Esophagus (tissue), 2 donors: Measurements from ENCODE around the gene ZNF697. TPM values are rescaled to one million over a fixed set of nuclear protein-coding genes. Genes with fewer than 3 reads are reported as not detected.
"Not testable (repeated sequence)": the region's sequence is repeated elsewhere in the genome, so short reads cannot be mapped to it uniquely, and the experiment has no call there.

Experiments
- H3K27ac ChIP-seq, 2 donors: one replicate each; pipeline ENCODE4 v1.5.1; 2013; ENCODE audit warnings: low read depth in 2 of 2, mild to moderate bottlenecking in 2 of 2, inconsistent platforms in 1 of 2, low read length in 1 of 2, moderate library complexity in 1 of 2
- H3K27me3 ChIP-seq, 2 donors: one replicate each; pipeline ENCODE4 v1.6.1; 2013; ENCODE audit warnings: low read length in 2 of 2, control low read depth in 1 of 2, mild to moderate bottlenecking in 1 of 2; ENCODE audit not compliant: insufficient read depth in 2 of 2, control insufficient read depth in 1 of 2
- H3K36me3 ChIP-seq, 2 donors: one replicate each; pipeline ENCODE4 v1.6.1; 2013; ENCODE audit warnings: low read length in 1 of 2; ENCODE audit not compliant: control insufficient read depth in 2 of 2, insufficient read depth in 2 of 2
- H3K4me1 ChIP-seq, 2 donors: one replicate each; pipeline ENCODE4 v1.6.1; 2013; ENCODE audit warnings: low read length in 1 of 2; ENCODE audit not compliant: control insufficient read depth in 2 of 2, insufficient read depth in 2 of 2
- H3K4me3 ChIP-seq, 2 donors: one replicate each; pipeline ENCODE4 v1.5.1; 2013; ENCODE audit warnings: low read length in 2 of 2, mild to moderate bottlenecking in 2 of 2, low read depth in 1 of 2, moderate library complexity in 1 of 2
- H3K9me3 ChIP-seq, 2 donors: one replicate each; pipeline ENCODE4 v1.6.1; 2013; ENCODE audit warnings: mild to moderate bottlenecking in 2 of 2, low read depth in 1 of 2, low read length in 1 of 2, moderate library complexity in 1 of 2; ENCODE audit not compliant: control insufficient read depth in 2 of 2, insufficient read depth in 1 of 2
- WGBS, 2 donors: extraction: QIAGEN DNeasy Blood & Tissue Kit; methylation state at CpG; one replicate each; pipeline ENCODE4 v1.1.7; 2013; 5-methylcytosine and 5-hydroxymethylcytosine counted together
- polyA plus RNA-seq, 2 donors: library from polyadenylated mRNA; stranded (reverse); fragments of 200-250 nt; gene quantifications; one replicate each; pipeline ENCODE4 v1.2.3, GENCODE V29; 2013
- donor health status: healthy with polysubstance abuse.
- donor health status: Bipolar disorder and iron deficiency.

ZNF697 gene
- under 1 TPM; 0.26 to 0.40 TPM for polyA plus RNA-seq

DNA sequence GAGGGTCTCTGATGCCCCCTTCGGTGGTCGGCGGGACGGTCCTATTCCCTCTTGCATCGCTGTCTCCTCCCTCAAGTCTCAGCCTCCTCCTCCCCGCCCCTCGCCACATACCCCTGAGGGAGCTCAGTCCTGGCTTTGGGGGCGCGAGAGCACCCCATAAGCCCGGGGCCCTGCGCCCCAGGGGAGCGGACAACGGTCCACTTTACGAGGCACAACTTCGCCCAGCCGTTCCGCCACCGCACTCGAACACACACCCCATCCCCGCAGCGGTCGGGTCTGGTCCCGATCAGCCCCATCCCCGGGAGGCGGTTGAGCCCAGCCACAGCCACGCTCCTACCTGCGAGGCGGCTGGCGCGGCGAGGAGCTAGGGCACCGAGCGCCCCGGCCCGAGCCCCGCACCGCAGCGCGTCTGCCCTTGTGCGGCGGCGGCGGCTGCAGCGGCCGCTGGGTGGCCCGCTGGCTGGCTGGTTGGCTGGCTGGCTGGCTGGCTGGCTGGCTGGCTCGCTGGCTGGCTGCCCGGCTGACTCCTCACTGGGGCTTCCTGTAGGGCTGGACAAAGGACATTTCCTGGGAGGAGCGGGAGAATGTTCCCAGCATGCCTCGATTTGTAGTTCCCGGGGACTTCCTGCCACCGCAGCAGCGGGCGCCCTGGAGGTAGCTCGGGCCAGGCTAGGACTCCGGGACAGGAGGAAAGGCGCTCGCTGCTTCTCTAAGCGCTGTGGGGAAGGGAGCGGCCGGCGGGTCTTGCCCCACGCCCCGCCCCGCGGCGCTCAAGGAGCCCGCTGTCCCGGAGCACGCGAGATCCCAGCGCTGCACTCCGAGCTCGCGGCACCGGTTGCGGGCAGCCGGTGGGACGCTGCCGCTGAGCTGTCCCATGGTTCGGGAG, at the start of gene ZNF697:
ZNF697 (minus strand) TSS at position 533 of the 886 bp plus-strand sequence. CDS start 22,166 bp downstream, outside the sequence.
- H3K9me3 ChIP-seq = no peaks in the 10 kb centered on the region
- H3K27me3 ChIP-seq = no peaks in the 10 kb centered on the region
- H3K36me3 ChIP-seq = no peaks in the 10 kb centered on the region
- H3K4me1 ChIP-seq = peaks cover 3 to 5% of the 10 kb centered on the region in 2 donors
- peak within 1 kb of the TSS; percentile 75 to 87 for H3K27ac ChIP-seq
- WGBS, 2 donors = 0 to 1% methylated on average over 73 to 81 of the region's 81 CpGs
- peak within 1 kb of the TSS; percentile 80 to 84 for H3K4me3 ChIP-seq

DNA sequence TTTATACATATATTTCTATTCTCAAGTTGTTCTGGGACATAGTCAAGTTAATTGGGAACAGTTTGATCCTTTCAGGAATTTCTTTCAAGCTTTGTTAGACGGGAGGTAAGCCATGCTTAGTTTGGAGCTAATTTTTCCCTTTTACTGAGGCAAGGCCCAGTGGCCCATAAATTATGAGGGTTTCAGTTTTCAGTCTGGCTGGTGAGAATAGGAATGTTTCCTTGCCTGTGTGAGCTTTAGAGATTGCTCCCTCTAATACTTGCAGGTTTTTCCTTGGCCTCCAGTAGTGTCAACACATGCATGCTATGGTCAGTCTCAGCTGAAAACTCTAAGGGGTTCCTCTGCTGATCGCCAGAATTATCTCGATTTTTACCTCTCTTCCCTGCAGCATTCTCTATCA, 49.5 kb upstream of the ZNF697 start:
- Histone ChIP-seq H3K27me3 (no peaks in the 10 kb centered on the region), H3K4me3 (no peak overlapping the region), H3K9me3 (peaks cover 3 to 7% of the 10 kb centered on the region in 2 donors), H3K36me3 (no peaks in the 10 kb centered on the region), H3K27ac (no peak overlapping the region), H3K4me1 (peaks cover 0 to 5% of the 10 kb centered on the region in 2 donors)
- 82 to 84% methylated on average over 3 of the region's 3 CpGs for WGBS, 2 donors

DNA sequence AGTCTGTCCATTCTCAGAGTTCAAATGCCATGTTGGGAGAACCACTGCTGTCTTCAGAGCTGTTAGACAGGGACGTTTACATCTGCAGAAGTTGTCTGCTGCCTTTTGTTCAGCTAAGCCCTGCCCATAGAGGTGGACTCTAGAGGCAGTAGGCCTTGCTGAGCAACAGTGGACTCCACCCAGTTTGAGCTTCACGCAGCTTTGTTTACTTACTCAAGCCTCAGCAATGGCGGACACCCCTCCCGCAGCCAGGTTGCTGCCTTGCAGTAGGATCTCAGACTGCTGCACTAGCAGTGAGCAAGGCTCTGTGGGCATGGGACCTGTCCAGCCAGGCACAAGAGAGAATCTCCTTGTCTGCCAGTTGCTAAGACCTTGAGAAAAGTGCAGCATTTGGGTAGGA, 48.8 kb upstream of the ZNF697 start:
- not testable (repeated sequence) for H3K27me3 ChIP-seq, H3K4me3 ChIP-seq, H3K9me3 ChIP-seq, H3K4me1 ChIP-seq, H3K27ac ChIP-seq, H3K36me3 ChIP-seq
- 51 to 52% methylated on average over 4 of the region's 4 CpGs for WGBS, 2 donors

DNA sequence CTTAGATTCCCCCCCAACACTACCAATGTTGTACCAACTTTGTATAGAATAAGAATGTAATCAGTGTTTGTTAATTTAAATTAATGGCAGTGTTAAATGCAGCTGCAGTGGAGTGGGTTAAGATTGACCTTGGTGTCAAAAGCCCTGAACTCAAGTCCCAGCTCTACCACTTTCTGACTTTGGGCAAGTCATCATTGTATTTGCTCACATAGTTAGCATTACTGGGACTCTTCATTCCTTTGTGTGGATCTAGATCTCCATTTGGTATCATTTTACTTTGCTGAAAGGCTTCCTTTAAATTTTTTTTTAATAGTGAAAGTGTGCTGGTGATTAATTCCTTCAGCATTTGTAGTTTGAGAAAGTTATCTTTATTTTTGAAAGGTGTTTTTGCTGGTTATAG, 41.4 kb upstream of the ZNF697 start:
- no peak overlapping the region for H3K27ac ChIP-seq
- H3K36me3 ChIP-seq = no peaks in the 10 kb centered on the region
- no peaks in the 10 kb centered on the region for H3K9me3 ChIP-seq
- no peaks in the 10 kb centered on the region for H3K27me3 ChIP-seq
- no peak overlapping the region for H3K4me3 ChIP-seq
- H3K4me1 ChIP-seq = peaks cover 0 to 2% of the 10 kb centered on the region in 2 donors

DNA sequence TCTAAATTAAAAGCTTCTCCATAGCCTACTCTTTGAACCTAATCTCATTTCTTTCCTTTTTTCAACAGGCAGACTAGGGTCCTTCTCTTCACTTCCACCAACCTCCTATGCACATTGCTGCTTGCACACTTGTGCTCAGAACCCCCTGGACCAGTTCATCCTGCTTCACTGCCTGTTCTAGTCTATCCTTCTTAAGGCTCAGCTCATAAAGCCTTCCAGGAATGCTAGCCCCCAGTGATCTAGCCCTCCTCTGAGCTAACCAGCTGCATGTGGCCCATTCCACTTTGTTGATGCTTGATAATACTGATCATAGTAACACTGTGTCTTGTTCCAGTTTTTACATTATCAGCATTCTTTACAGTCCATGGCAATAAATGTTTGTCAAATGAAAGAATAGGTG, 40.7 kb upstream of the ZNF697 start:
- H3K9me3 ChIP-seq = no peaks in the 10 kb centered on the region
- no peak overlapping the region for H3K27ac ChIP-seq

DNA sequence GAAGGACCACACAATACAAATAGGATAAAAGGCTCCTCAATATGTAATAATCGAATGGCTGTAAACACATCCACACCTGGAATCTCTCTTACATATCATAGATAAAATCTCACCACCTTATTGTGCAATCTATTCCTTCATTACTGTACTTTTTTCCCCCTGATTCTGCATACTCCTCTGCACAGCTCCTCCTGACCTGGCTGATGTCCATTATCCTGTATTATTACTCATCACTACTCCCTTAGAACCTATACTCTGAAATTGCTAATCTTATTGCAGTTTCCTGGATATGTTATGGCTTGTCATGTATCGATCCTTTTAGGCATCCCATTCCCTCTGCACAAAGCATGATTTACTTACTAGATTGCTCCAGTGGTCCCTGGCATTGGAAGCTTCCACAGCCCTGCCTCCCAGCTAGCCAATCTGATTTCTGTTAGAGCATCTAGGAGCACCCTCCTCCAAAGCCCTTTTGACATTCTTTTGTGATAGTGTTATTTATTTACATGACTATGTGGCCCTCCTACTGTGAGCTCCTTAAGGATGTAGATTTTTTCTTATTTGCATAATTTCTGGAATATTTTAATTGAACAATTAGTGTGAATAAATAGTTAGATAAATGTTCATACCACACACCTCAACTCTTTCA, 39.5 kb upstream of the ZNF697 start:
- H3K27me3 ChIP-seq = no peaks in the 10 kb centered on the region
- no peaks in the 10 kb centered on the region for H3K36me3 ChIP-seq
- H3K4me3 ChIP-seq = no peak overlapping the region
- H3K4me1 ChIP-seq = peaks cover 0 to 2% of the 10 kb centered on the region in 2 donors
- H3K27ac ChIP-seq = no peak overlapping the region
- no peaks in the 10 kb centered on the region for H3K9me3 ChIP-seq
- whole genome bisulfite sequencing, 2 donors = 38 to 52% methylated on average over 2 of the region's 2 CpGs

More for the DNA sequence above, 40.7 kb upstream of the ZNF697 start:
- Histone ChIP-seq H3K36me3 (no peaks in the 10 kb centered on the region), H3K4me1 (peaks cover 0 to 2% of the 10 kb centered on the region in 2 donors), H3K4me3 (no peak overlapping the region), H3K27me3 (no peaks in the 10 kb centered on the region)

DNA sequence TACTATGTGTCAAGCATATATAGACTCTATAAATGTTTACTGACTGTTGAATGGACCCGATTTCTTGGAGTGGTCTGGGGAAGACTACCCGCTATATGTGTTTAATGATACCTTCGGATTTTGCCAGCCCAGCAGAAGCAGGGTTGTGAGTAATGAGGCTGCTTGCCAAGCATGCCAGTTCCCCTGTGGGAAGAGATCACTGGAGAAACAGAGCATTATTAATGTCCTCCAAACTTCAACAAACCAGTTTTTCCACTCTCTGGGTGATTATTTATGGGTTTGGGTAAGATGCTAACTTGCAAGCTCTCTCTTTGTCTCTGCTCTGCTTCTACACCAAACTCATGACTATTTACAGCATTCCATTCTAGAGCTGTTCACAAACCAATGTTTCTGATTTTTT, 38.6 kb upstream of the ZNF697 start:
- 39 to 52% methylated on average over 3 of the region's 3 CpGs for WGBS, 2 donors
- Histone ChIP-seq H3K27ac (no peak overlapping the region), H3K4me3 (no peak overlapping the region)

DNA sequence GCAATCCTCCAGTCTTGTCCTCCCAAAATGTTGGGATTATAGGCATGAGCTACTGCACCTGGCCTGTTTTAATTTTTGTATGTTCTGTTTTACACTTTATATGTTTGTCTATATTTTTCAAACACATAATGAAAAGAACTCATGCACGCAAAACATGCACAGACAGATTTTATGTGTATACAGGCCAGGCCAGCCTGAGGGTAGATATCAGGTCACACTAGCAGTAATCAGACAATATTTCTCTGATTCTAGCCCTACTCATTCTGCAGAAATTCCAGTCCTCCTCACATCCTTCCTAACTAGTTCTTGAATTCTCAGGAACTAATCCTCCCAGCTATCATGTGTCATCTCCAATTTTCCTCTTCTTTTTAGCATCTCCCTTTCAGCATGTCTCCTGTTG, 35.8 kb upstream of the ZNF697 start:
- H3K4me1 ChIP-seq = peaks cover 0 to 2% of the 10 kb centered on the region in 2 donors
- H3K4me3 ChIP-seq = no peak overlapping the region
- WGBS, 2 donors = 58 to 75% methylated on average over 1 of the region's 1 CpG
- H3K9me3 ChIP-seq = no peaks in the 10 kb centered on the region
- H3K27me3 ChIP-seq = no peaks in the 10 kb centered on the region
- no peaks in the 10 kb centered on the region for H3K36me3 ChIP-seq
- no peak overlapping the region for H3K27ac ChIP-seq

More for the DNA sequence above, 38.6 kb upstream of the ZNF697 start:
- H3K9me3 ChIP-seq = no peaks in the 10 kb centered on the region
- no peaks in the 10 kb centered on the region for H3K27me3 ChIP-seq
- no peaks in the 10 kb centered on the region for H3K36me3 ChIP-seq
- H3K4me1 ChIP-seq = peaks cover 0 to 2% of the 10 kb centered on the region in 2 donors

DNA sequence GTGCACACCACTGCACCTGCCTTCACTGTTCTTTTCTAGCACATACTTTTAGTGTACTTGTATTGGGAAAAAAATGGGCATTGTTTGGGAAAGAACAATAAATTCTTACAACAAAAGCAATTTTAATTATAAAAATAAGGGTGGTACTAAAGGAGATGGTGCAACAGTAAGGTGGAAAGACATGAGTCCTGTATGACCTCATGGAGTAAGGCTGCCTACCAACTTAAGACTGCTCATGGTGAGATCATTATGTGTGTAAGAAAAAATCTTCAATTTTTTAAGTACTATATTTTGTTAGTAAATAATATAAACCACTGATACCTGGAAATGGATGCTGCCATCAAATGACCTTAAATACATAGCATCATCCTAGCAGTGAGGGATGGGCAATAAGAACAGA, 34.1 kb upstream of the ZNF697 start:
- Histone ChIP-seq H3K4me1 (peaks cover 0 to 2% of the 10 kb centered on the region in 2 donors), H3K4me3 (no peak overlapping the region), H3K27me3 (no peaks in the 10 kb centered on the region), H3K27ac (no peak overlapping the region), H3K36me3 (no peaks in the 10 kb centered on the region), H3K9me3 (no peaks in the 10 kb centered on the region)
